Measurements from ENCODE around the gene PTPRG. TPM values are rescaled to one million over a fixed set of nuclear protein-coding genes. Genes with fewer than 3 reads are reported as not detected.

Gene PTPRG
- total RNA-seq, 1 experiment from 2014 or later, result 69.3 TPM

- no peak overlapping the region for H2BK5ac ChIP-seq (ENCODE audit: insufficient read length, low read length)
- H3K36me3 Mint-ChIP-seq (ENCODE audit: insufficient read depth in 1 of 3, low read depth in 3 of 3), result peaks cover 22 to 28% (median 27%) of the 10 kb centered on the region in 3 experiments
- H4K8ac ChIP-seq (replicated peaks; ENCODE audit: insufficient read length, low read depth, low read length), result no peak overlapping the region
- DNase-seq, result no peak
- H3K79me2 ChIP-seq (ENCODE audit: insufficient read depth, low read length), result peaks cover 56% of the 10 kb centered on the region; the same call in 1 of the 2 replicates
- no peak overlapping the region for H4K91ac ChIP-seq (ENCODE audit: insufficient read length, low read depth, low read length)
- no peaks in the 10 kb centered on the region for H4K20me1 ChIP-seq (ENCODE audit: control insufficient read depth, insufficient read depth, insufficient read length)
- no CpG with 5 or more reads among the region's 2 CpGs for WGBS (ENCODE audit: extremely low coverage, insufficient read length, low lambda C conversion rate)
- H2BK120ac ChIP-seq (ENCODE audit: low read depth, low read length, poor library complexity, severe bottlenecking), result no peak overlapping the region
- no peaks in the 10 kb centered on the region for H3K27me3 ChIP-seq (ENCODE audit: insufficient read depth, low read length)
- H3K23ac ChIP-seq (ENCODE audit: insufficient read length, low read depth, low read length), result no peak overlapping the region
- peaks cover 6% of the 10 kb centered on the region; the same call in 1 of the 2 replicates for H3K4me1 ChIP-seq (ENCODE audit: insufficient read depth, low read length)
- peaks cover 13 to 14% of the 10 kb centered on the region in 2 experiments for H3K9me3 Mint-ChIP-seq
- peaks cover 4% of the 10 kb centered on the region for H3K79me1 ChIP-seq (ENCODE audit: insufficient read depth, low read depth, low read length, poor library complexity, severe bottlenecking)
- no peak overlapping the region for H2AFZ ChIP-seq (ENCODE audit: low read length)
- no peak for TF ChIP-seq CTCF (conservative IDR thresholded peaks at IDR 0.05)
- no peak overlapping the region for H4K5ac ChIP-seq (ENCODE audit: insufficient read length, low read depth, low read length)
- no peak overlapping the region for H3K4ac ChIP-seq (ENCODE audit: low read depth, low read length)
- H3K4me1 Mint-ChIP-seq, result peaks cover 33 to 39% of the 10 kb centered on the region in 2 experiments
- H3K9me3 ChIP-seq (ENCODE audit: control insufficient read depth, low read depth, low read length), result no peaks in the 10 kb centered on the region
- no peak overlapping the region for H3K4me2 ChIP-seq (ENCODE audit: insufficient read depth, insufficient read length, low read length)
- no peak overlapping the region for H3K9ac ChIP-seq (ENCODE audit: extremely low read depth, insufficient read length, low read length)
- no peak overlapping the region for H3K56ac ChIP-seq (ENCODE audit: insufficient read length, low read depth, low read length)
- no peak overlapping the region for H3K14ac ChIP-seq (ENCODE audit: insufficient read depth, low read length)
- no peak overlapping the region for H3K18ac ChIP-seq (ENCODE audit: insufficient read length, low read depth, low read length)
- H3K27me3 Mint-ChIP-seq (ENCODE audit: low read depth), result no peaks in the 10 kb centered on the region
- H3K4me3 Mint-ChIP-seq, result no peak overlapping the region
- no peak overlapping the region for H3T11ph ChIP-seq (ENCODE audit: low read length)
- no peak overlapping the region for H2BK12ac ChIP-seq (ENCODE audit: insufficient read length, low read depth, low read length)
- H3K27ac ChIP-seq (ENCODE audit: insufficient read length, low read depth, low read length), result no peak overlapping the region
- no peak overlapping the region for H2BK15ac ChIP-seq (ENCODE audit: low read depth, low read length)
- H2BK20ac ChIP-seq (ENCODE audit: low read depth, low read length, poor library complexity, severe bottlenecking), result no peak overlapping the region
- no peak overlapping the region; a peak in 1 of 7 replicates for H3K27ac Mint-ChIP-seq
- no peak overlapping the region for H2AK5ac ChIP-seq (ENCODE audit: insufficient read length, low read length)
- H3K23me2 ChIP-seq (ENCODE audit: insufficient read length, low read depth, low read length, poor library complexity, severe bottlenecking), result no peaks in the 10 kb centered on the region
Observed at GRCh38 chr3:61639991-61640390, 78.6 kb downstream of the PTPRG start.
